HUES6 (cell line): ENCODE results near the gene FOXN1.

Experiments
- H3K27ac ChIP-seq: 2 replicates; pipeline ENCODE4 v1.7.0; 2013; ENCODE audit warnings: low read depth, mild to moderate bottlenecking, low read length, inconsistent platforms
- H3K27me3 ChIP-seq: 2 replicates; pipeline ENCODE4 v1.6.1; 2013; ENCODE audit warnings: low read length; ENCODE audit not compliant: control insufficient read depth, insufficient read depth
- H3K36me3 ChIP-seq: 2 replicates; pipeline ENCODE4 v1.6.1; 2013; ENCODE audit warnings: low read length; ENCODE audit not compliant: control insufficient read depth, insufficient read depth
- H3K4me1 ChIP-seq: 2 replicates; pipeline ENCODE4 v1.6.1; 2013; ENCODE audit warnings: low read length; ENCODE audit not compliant: control insufficient read depth, insufficient read depth
- H3K4me3 ChIP-seq: 2 replicates; pipeline ENCODE4 v1.5.1; 2013; ENCODE audit warnings: low read depth, low read length
- H3K9ac ChIP-seq: one replicate; pipeline ENCODE4 v1.6.1; 2013; ENCODE audit warnings: mild to moderate bottlenecking, low read length
- H3K9me3 ChIP-seq: 2 replicates; pipeline ENCODE4 v1.6.1; 2013; ENCODE audit warnings: low read depth, low read length; ENCODE audit not compliant: control insufficient read depth, insufficient read depth

The FOXN1 gene

GRCh38 chr17:28527181-28527681 is 21.1 kb downstream of the FOXN1 start:
- Histone ChIP-seq H3K9me3 (no peaks in the 10 kb centered on the region), H3K27me3 (peaks cover 3% of the 10 kb centered on the region; the same call in 1 of the 2 replicates), H3K9ac (no peak overlapping the region), H3K36me3 (no peaks in the 10 kb centered on the region), H3K27ac (no peak overlapping the region), H3K4me3 (no peak overlapping the region), H3K4me1 (peaks cover 5% of the 10 kb centered on the region; the same call in 1 of the 2 replicates)

GRCh38 chr17:28527859-28528258 is 21.7 kb downstream of the FOXN1 start:
- H3K27ac ChIP-seq = no peak overlapping the region
- no peaks in the 10 kb centered on the region for H3K36me3 ChIP-seq
- no peak overlapping the region for H3K9ac ChIP-seq

GRCh38 chr17:28528327-28529012 is 22.3 kb downstream of the FOXN1 start:
- H3K27ac ChIP-seq = no peak overlapping the region
- no peaks in the 10 kb centered on the region for H3K9me3 ChIP-seq
- H3K9ac ChIP-seq = no peak overlapping the region
- H3K4me3 ChIP-seq = no peak overlapping the region
- peaks cover 3% of the 10 kb centered on the region; the same call in 1 of the 2 replicates for H3K27me3 ChIP-seq
- no peaks in the 10 kb centered on the region for H3K36me3 ChIP-seq
- peaks cover 10% of the 10 kb centered on the region; the same call in 1 of the 2 replicates for H3K4me1 ChIP-seq

More at GRCh38 chr17:28527859-28528258, 21.7 kb downstream of the FOXN1 start:
- Histone ChIP-seq H3K27me3 (peaks cover 3% of the 10 kb centered on the region; the same call in 1 of the 2 replicates), H3K4me3 (no peak overlapping the region), H3K4me1 (peaks cover 7% of the 10 kb centered on the region; the same call in 1 of the 2 replicates), H3K9me3 (no peaks in the 10 kb centered on the region)

- H3K4me1 ChIP-seq = peaks cover 10% of the 10 kb centered on the region; the same call in 1 of the 2 replicates
- peaks cover 3% of the 10 kb centered on the region; the same call in 1 of the 2 replicates for H3K27me3 ChIP-seq
- no peak overlapping the region for H3K27ac ChIP-seq
- no peaks in the 10 kb centered on the region for H3K36me3 ChIP-seq
- no peaks in the 10 kb centered on the region for H3K9me3 ChIP-seq
- no peak overlapping the region for H3K4me3 ChIP-seq
- no peak overlapping the region for H3K9ac ChIP-seq
These were observed 22.9 kb downstream of the FOXN1 start for GRCh38 chr17:28529013-28529400.

- Histone ChIP-seq H3K27me3 (peaks cover 3% of the 10 kb centered on the region; the same call in 1 of the 2 replicates), H3K27ac (no peak overlapping the region), H3K4me1 (peaks cover 7% of the 10 kb centered on the region; the same call in 1 of the 2 replicates), H3K9me3 (no peaks in the 10 kb centered on the region), H3K4me3 (no peak overlapping the region), H3K36me3 (no peaks in the 10 kb centered on the region), H3K9ac (no peak overlapping the region)
These were observed 24.1 kb downstream of the FOXN1 start for GRCh38 chr17:28530250-28530649.

- H3K9ac ChIP-seq = no peak overlapping the region
- no peaks in the 10 kb centered on the region for H3K9me3 ChIP-seq
- H3K27me3 ChIP-seq = peaks cover 3% of the 10 kb centered on the region; the same call in 1 of the 2 replicates
- no peaks in the 10 kb centered on the region for H3K36me3 ChIP-seq
- H3K4me1 ChIP-seq = 0 out of 2 replicates have a peak, but pooled peaks cover 5% of the 10 kb centered on the region
- no peak overlapping the region for H3K27ac ChIP-seq
- no peak overlapping the region for H3K4me3 ChIP-seq
These were observed 24.8 kb downstream of the FOXN1 start for GRCh38 chr17:28530926-28531325.

GRCh38 chr17:28532050-28532960 is 26.2 kb downstream of the FOXN1 start:
- Histone ChIP-seq H3K36me3 (no peaks in the 10 kb centered on the region), H3K9ac (no peak overlapping the region), H3K4me3 (no peak overlapping the region), H3K27ac (no peak overlapping the region), H3K4me1 (0 out of 2 replicates have a peak, but pooled peaks cover 5% of the 10 kb centered on the region), H3K9me3 (no peaks in the 10 kb centered on the region), H3K27me3 (peaks cover 3% of the 10 kb centered on the region; the same call in 1 of the 2 replicates)

- no peaks in the 10 kb centered on the region for H3K36me3 ChIP-seq
- no peaks in the 10 kb centered on the region for H3K9me3 ChIP-seq
- peaks cover 3% of the 10 kb centered on the region; the same call in 1 of the 2 replicates for H3K27me3 ChIP-seq
- no peak overlapping the region for H3K27ac ChIP-seq
- H3K4me3 ChIP-seq = no peak overlapping the region
- no peak overlapping the region for H3K9ac ChIP-seq
- H3K4me1 ChIP-seq = 0 out of 2 replicates have a peak, but pooled peaks cover 5% of the 10 kb centered on the region
These were observed 27.1 kb downstream of the FOXN1 start for GRCh38 chr17:28533091-28533807.

- Histone ChIP-seq H3K4me3 (no peak overlapping the region), H3K27me3 (peaks cover 3% of the 10 kb centered on the region; the same call in 1 of the 2 replicates), H3K9ac (no peak overlapping the region), H3K27ac (no peak overlapping the region), H3K9me3 (no peaks in the 10 kb centered on the region), H3K4me1 (0 out of 2 replicates have a peak, but pooled peaks cover 5% of the 10 kb centered on the region), H3K36me3 (no peaks in the 10 kb centered on the region)
These were observed 28.7 kb downstream of the FOXN1 start for GRCh38 chr17:28534740-28535375.
